Measurements from ENCODE around the gene ILF3.
"Not testable (repeated sequence)": the region's sequence is repeated elsewhere in the genome, so short reads cannot be mapped to it uniquely, and the experiment has no call there.

The ILF3 gene

GRCh38 chr19:10643172-10643967 is 10.8 kb upstream of the ILF3 start:
- no peak for DNase-seq

- DNase-seq, result no peak
These were observed 10.2 kb upstream of the ILF3 start for GRCh38 chr19:10643968-10644259.

GRCh38 chr19:10644260-10645007 is 9.7 kb upstream of the ILF3 start:
- DNase-seq, result peak; percentile 88

GRCh38 chr19:10646456-10647159 is 7.5 kb upstream of the ILF3 start:
- DNase-seq, result no peak

- DNase-seq, result no peak
These were observed 5.8 kb upstream of the ILF3 start for GRCh38 chr19:10648360-10648759.

GRCh38 chr19:10651851-10652250 is 2.3 kb upstream of the ILF3 start:
- DNase-seq, result no peak

- DNase-seq, result no peak
These were observed 739 bp upstream of the ILF3 start for GRCh38 chr19:10653482-10653731.

- peak; percentile 45 for DNase-seq
These were observed 687 bp downstream of the ILF3 start for GRCh38 chr19:10654610-10655456.

- DNase-seq, result peak; percentile 32
These were observed 1.5 kb downstream of the ILF3 start for GRCh38 chr19:10655457-10656312.

GRCh38 chr19:10660346-10660745 is 6.2 kb downstream of the ILF3 start:
- DNase-seq, result no peak

GRCh38 chr19:10661946-10662345 is 7.8 kb downstream of the ILF3 start:
- no peak for DNase-seq

- no peak for DNase-seq
These were observed 8.5 kb downstream of the ILF3 start for GRCh38 chr19:10662384-10663251.

- not testable (repeated sequence) for DNase-seq
These were observed 9.1 kb downstream of the ILF3 start for GRCh38 chr19:10663252-10663563.

GRCh38 chr19:10667867-10668266 is 13.7 kb downstream of the ILF3 start:
- DNase-seq, result no peak

- DNase-seq, result no peak
These were observed 15.1 kb downstream of the ILF3 start for GRCh38 chr19:10669246-10669645.

GRCh38 chr19:10670182-10670581 is 16.0 kb downstream of the ILF3 start:
- DNase-seq, result no peak

GRCh38 chr19:10670876-10671804 is 17.0 kb downstream of the ILF3 start:
- no peak for DNase-seq

GRCh38 chr19:10671922-10672321 is 17.8 kb downstream of the ILF3 start:
- DNase-seq, result not testable (repeated sequence)

- DNase-seq, result not testable (repeated sequence)
These were observed 21.1 kb downstream of the ILF3 start for GRCh38 chr19:10675214-10675613.

- no peak for DNase-seq
These were observed 23.6 kb downstream of the ILF3 start for GRCh38 chr19:10677751-10678150.

Data from midbrain (tissue), 1 donor.